Activated T-cell treated with anti-CD3 and anti-CD28 coated beads, Interleukin-2, amount 50 U/mL, for 1 hour (primary cell): Measurements from ENCODE around the gene CCDC83.

Source experiments
- DNase-seq: peaks from one replicate; pipeline ENCODE4 v3.0.0-alpha.2; 2020

CCDC83 gene

DNA sequence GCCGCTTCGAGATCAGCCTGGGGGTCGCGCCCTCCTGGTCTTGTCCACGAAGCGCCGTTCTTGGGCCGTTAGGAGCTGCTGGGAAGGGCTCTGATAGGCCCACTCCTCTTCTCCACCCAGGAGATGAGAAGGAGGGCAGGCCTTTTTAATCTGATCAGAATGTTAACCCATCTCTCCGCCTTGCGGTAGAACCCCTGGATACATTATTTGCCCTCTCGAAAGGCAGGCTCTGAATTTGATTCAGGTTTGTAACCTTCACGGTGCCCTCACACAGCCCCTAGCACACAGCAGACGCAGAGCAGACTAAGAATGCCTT lies at the start of gene CCDC83:
CCDC83 (plus strand) TSS at position 43 of the 316 bp plus-strand sequence. CDS start 9,741 bp downstream, outside the sequence.
- DNase-seq, result no peak

DNA sequence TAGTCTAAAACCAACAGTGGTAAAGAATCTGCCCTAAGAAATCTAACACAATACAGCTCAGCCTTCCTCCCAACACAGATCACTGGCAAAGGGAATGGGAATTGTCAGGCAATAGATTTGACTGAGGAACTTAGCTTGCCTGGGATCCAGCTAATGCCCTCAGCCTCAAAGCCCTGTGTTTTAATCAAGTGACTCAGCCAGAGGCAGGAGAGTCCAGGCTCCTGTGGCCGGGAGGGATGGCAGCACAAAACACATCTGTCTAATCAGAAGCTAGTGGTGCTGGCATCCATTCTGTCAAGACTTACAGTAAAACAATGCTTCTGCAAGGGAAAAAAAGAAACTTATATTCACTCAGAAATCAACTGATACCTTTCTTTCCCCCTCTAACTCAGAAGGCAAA lies 49.8 kb upstream of the CCDC83 start:
- DNase-seq, result no peak

DNA sequence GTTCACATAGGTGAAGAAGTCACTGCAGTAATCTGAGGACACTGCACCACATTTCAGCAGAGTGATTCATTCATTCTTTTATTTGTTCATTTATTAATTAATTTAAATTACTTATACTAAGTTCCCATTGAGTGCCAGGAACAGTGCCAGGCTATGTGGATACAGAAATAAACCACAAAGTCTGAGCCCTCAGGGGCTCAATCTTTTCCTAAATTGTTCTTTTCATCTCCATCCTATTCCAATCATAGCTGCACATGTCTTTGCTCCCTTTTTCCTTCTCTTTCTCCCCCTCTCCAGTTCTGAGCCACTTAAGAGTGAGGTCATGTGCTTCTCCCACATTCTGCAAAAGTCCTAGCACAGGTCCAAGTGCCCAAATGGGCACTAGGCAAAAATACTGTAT lies 49.2 kb upstream of the CCDC83 start:
- no peak for DNase-seq

DNA sequence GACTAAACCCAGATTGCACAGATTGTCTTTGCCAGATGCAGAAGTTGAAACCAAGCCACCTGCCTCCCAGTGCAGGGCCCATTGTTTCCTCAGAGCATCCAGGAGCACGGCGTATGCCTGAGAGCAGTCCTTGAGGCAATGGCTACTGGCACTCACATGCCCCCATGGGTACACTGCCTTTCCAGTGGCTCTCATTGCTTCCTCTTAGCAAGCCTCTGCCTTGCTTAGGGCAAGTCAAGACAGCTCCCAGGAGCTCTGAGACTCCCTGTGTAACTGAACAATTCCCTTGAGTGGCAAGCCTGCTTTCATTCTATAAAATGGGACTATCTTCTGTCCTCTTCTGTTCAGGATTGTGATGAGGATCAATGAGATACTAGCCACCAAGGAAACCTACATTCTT lies 48.3 kb upstream of the CCDC83 start:
- DNase-seq, result no peak

DNA sequence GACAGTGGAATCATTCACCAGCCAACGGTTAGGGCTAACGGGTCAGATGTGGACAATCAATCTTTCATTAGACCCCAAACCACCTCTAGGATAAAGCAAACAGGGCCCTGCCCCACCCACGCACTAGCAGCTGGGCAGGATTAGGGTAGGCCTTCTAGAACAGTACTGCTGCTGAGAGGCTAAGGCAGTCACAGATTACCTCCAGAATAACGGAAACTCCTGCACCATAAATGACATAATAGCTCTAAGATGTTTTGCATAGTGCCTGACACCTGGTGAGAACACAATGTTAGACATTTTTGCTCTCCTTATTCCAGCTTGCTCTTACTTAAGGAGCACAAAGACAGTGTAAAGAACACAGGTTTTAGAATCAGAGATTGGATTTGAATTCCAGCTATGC lies 46.0 kb upstream of the CCDC83 start:
- peak; percentile 45 for DNase-seq

DNA sequence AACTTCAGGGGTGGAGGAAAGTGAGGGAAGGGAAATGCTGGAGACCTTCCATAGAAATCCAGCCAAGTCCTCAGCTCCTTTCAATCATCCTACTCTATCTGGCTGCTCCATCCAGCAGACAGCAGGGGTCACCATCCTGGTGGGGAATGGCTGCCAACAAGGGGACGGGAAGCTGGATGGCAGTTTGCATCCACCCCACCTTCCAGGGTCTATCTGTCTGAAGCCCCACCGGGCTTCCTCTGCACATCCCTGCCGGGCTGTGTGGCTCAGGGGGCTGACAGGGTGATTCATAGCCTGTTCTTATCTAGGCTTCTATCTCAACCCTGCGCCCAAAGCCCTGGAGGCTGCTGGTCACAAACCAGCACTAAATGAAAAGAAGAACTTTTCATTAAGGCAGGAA lies 45.3 kb upstream of the CCDC83 start:
- peak; percentile 47 for DNase-seq

DNA sequence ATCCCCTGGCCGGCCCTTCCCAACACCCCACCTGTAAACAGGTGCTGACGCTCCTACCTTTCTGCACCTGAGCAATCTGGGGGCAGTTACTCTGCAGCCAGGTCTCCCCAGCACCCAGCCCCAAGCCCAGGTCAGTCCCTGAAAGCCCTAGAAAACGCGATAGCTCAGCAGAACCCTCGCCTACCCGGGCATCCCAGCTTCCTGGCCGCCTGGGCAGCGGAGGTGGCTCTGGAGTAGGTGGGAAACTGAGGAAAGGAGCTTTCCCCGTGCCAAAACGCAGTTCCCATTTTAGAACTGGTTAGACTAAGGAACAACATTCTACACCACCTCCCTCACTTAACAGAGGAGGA lies 44.7 kb upstream of the CCDC83 start:
- no peak for DNase-seq

DNA sequence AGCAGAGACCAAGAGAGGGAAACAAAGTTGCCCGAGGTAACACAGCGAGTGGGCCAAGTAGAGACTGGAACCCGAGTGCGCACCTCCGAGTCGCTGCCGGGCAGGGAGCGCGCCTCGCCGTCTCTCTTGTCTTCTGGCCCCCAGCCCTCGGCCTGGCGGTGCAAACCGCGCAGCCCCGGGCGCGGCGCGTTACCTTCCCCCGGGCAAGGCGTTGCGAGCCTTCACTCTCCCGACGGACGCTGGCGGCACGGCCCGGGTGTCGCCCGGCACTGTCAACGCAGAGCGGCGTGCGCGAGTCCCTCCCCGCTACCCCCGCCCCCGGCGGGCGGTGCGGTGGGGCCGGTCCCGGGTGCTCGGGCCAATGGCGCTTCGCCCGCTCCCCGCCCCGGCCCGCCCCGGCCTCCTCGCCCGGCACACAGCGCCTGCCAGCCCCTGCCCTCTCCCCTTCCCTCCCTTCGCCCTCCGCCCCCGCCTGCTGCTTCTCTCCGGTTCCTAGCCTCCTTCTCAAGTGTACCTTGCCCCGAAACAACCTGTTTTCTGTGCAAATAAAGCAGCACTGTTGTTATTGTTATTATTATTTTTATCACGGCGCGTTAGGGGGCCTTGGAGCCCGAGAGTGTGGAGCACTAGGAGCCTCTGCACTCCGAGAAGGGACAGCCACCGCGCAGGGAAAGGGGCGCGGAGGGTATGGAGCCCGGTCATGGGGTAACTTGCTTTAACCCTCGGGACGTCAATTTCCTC lies 44.1 kb upstream of the CCDC83 start, which contains the start of gene SYTL2:
SYTL2 (minus strand) TSS at position 271 of the 741 bp plus-strand sequence. CDS start 53,416 bp downstream, outside the sequence.
- peak; percentile 82 for DNase-seq

DNA sequence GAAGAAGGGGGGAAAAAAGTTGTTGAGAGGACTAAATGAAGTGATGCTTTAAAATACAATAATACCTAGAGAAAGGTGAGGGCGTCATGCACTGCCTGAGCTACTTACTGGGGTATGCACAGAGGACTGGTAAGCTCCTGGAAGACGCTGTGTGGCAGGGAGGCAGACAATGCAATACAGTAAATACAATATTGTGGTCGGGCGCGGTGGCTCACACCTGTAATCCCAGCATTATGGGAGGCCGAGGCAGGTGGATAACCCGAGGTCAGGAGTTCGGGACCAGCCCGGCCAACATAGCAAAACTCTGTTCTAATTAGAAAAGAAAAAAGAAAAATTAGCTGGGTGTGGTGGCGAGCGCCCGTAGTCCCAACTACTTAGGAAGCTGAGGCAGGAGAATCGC lies 43.6 kb upstream of the CCDC83 start:
- no peak for DNase-seq

DNA sequence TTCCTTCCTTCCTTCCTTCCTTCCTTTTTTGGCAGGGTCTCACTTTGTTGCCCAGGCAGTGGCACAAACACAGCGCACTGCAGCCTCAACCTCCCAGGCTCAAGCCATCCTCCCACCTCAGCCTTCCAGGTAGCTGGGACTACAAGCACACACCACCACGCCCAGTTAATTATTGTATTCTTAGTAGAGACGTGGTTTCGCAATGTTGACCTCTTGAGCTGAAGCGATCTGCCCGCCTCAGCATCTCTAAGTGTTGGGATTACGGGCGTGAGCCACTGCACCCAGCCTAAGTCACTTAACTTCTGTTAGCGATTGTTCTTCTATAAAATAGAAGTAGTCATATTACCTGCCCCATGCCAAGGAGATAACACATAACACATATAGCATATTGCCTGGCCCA lies 41.5 kb upstream of the CCDC83 start:
- DNase-seq, result no peak

DNA sequence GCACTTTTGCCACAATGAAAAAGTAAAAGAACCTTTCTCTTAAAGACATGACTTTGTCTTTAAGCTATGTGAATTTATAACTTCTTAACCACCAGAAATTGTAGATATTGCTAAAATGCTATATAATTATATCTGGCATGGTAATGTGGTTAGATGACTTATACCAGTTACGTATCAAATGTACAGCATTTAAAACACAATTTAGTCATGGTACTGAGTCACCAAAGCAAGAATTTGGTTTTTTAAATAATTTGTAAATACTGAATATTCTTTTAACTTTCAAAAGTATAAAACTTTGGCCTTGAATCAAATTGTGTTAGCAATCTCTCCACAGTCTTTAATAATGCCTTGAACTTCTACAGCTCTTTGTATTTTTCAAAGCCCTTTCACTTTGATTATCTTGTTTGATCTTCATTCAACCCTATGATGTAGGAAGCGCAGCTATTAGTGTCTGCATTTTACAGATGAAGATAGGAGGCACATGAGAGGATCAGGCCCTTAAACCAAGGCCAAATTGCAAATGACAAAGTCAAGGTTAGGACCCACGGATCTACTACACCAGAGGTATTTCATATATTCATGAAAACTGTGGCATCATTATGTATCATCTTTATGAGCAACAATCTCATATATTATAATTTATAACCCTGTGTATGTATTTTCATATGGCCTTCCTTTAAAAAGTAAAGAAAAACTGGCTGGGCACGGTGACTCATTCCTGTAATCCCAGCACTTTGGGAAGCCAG lies 39.8 kb upstream of the CCDC83 start:
- DNase-seq, result no peak

DNA sequence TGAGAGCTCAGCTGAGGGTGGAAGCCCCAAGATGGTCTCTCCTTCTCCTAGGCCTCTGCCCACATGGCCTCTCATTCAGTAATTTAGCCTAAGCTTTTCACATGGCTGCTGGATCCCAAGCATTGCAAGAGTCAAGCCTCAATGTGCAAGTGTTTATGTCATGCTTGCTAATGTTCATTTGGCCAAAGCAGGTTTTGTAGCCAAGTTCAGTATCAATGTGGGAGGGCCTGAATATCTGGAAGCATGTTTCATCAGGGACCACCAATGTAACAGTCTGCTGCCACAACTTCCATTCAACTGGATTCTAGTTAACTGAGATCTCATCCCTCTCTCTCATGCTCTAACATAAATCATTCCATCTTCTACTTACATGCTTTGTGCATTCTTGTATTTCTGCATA lies 35.7 kb upstream of the CCDC83 start:
- no peak for DNase-seq

DNA sequence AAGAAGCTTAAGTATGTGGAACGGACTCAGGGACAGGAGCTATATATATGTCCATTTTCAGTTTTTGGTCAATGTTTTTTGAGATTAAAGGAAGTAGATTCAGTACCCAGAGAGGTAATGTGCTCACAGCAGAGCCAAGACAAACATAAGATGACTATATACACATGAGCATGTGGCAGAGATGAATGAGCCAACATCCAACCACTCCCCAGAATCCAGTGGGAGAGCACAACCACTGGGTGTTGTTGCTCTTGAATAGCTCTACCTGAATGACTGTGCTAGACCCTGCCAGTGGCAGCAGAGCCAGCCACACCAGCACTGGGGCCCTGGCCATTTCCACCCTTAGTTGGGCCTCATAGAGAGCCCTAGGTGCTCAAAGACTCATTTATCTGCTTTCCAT lies 33.5 kb upstream of the CCDC83 start:
- no peak for DNase-seq

DNA sequence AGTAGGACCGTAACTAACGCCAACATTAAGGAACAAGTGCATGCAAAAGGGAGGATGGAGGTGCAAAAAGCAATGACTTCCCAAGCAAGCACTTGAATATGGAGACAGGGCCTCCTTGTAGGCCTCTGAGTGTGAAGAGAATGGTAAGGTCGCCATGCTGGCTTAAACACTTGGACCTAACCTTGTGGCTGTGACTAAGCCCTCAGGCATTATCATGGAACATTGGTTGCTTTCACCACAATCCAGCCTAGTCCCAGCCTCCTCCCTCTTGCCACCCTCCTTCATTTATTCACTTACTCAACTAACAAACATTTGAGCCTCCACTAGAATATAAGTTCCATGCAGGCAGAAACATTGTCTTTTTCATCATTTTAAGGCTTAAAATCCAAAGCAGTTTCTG lies 32.4 kb upstream of the CCDC83 start:
- no peak for DNase-seq

DNA sequence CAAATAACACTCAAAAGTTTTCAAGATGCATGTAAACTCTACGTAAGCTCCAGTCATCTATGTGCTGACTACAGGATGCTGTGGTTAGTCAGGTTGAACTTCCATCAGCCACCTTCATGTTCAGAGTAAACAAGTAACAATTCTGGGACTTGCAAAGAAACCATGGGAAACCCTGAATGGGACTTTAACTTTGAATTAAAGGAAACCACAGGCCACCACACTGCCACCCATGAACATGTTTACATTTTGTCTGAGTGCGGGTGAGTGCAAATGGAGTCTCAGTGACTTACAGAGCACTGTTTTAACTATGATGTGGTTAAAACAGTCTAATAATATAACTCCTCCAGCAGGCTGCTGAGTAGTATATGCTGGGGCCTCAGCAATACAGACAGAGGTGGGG lies 31.4 kb upstream of the CCDC83 start:
- DNase-seq, result peak; percentile 60

DNA sequence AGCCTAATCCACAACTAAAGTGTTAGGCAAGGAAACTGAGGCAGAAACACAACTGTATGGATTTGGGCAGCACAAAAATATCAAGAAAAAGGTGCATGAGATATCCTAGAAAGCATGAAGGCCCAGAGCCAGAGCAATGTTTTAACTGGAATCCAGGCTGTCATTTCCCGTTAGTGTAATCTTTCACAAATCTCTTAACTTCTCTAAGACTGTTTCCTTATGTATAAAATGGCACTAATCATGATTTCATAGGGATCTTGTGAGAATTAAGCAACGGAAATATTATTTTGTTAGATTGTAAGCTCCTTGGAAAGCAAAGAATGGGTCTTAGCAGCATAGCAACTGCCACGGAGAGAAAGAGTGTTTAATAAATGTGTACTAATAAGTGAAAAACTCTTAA lies 29.6 kb upstream of the CCDC83 start:
- DNase-seq, result no peak

DNA sequence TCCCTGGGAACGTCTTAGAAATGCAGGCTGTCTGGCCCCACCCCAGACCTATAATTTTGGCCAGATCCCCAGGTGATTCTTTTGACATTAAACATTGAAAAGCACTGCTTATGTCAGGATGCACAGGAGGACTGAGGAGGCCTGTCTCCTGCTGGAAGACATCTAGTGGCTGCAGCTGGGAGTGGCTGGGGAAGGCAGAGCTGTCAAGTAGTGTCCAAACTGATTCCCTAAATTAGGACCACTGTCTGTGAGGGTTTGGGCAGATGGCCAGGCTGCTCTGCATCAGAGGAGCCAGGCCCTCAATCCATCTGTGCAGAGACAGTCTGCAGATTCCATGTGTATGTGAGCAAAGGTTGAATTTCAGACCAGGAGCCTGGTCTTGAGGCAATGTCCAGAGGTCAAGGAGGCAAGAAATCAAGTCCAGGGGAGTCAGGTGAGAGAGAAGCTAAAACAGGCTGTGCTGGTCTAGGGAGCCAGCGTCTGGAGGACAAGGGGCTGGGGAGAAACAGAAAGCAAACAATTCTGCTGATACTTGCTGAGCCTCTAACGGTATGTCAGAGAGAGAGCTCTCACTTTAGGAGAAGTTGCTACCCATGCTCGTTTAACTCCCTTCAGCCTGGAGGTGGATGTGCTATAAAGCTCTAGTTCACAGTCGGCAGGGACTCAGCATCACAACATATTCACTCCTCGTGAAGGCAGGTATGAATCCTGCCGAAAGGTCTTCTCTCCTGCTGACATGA lies 28.9 kb upstream of the CCDC83 start:
- no peak for DNase-seq

DNA sequence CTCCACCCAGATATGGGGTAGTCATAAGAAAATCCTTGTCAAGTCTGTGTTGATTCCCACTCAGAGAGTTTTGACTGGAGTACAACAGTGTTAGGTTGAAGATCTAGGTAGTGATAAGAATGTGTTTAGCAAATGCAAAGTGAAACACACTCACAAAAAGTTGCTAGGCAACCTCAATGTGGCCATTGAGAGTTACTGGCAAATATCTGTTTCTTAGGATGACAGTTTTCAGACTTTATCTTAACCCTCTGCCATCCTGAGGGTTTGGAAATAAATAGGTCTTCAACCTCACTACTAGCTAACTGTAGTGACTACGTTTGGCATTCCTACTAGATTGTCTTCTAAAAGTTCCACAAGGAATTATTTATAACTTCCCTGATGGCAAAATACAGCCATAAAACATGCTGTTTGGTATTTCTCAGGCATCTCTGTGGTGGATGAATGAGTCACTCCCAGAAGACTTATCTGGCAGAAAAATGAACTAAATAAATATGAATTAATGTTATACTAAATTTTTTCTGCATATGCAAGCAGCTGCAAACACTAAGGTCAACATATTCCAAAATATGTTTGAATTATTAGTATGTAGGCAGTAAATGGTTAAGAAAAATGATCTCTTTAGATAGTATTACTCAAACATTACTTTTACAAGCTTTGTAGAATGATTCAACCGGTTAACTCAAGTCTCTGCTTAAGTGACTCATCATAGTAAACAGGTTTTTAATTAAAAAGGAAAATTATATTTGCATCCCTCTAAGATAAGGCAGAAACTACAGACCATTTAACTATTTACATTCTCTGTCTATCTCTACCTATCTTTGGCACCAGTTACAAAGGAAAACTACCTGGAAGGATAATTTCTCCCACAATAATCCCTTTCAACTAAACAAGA lies 27.2 kb upstream of the CCDC83 start:
- no peak for DNase-seq

DNA sequence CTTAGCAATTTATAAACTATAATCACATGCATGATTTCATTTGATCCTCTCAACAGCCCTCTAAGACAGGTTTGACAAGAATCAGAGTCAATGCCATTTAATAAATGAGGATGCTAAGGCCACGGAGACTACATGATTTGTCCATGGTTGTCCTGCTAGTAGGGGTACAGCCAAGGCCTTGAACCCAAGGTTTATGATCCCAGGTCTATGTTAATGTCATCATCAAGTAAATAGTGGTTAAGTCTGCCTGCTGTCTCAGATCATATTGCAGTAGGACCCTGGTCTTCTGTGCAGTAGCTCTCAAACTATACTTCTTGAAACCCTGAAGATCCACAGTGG lies 26.6 kb upstream of the CCDC83 start:
- no peak for DNase-seq

DNA sequence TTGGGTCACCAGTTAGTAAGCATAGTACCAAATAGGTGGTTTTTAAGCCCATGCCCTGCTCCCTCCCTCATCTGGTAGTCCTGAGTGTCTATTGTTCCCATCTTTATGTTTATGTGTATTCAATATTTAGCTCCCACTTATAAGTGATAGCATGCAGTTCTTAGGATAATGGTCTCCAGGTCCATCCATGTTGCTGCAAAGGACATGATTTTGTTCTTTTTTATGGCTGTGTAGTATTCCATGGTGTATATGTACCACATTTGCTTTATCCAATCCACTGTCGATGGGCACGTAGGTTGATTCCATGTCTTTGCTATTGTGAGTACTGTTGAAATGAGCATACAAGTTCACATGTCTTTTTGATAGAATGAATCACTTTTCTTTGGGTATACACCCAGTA lies 26.0 kb upstream of the CCDC83 start:
- DNase-seq, result no peak

DNA sequence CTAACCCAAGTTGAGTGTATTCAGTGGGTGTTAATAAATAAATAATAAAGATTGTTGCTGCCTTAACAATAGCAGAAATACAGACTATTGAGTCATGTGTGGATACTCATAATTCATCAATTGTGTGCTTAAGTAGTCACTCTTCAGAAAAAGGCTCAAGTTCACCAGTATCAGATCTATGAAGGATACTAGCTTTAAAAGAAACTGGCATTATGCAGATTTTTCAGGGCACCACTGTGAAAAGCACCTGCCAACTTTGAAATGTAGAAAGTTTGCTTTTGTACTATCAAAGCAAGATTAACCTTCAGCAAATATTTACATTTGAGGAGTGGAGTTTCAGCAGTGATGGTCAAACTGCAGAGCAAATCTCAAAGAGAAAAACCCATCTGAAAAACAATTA lies 24.1 kb upstream of the CCDC83 start:
- DNase-seq, result no peak

DNA sequence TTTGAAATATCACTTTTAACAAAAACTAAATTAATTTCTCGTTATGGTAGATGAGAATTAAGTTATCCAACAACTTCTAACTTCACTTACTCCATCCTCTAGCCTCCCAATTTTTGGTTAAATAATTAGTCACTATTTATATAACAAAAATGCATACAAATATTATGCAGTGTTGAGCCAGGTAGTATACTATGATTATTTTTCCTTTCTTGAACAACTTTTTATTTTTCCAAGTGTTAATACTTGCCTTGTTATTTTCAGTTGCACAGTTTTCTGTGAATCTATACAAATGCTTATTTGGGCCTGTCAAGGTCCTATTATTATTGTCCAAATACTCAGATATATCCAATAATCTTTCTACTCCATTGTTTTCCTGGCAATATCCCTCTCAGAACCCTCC lies 19.9 kb upstream of the CCDC83 start:
- DNase-seq, result no peak

DNA sequence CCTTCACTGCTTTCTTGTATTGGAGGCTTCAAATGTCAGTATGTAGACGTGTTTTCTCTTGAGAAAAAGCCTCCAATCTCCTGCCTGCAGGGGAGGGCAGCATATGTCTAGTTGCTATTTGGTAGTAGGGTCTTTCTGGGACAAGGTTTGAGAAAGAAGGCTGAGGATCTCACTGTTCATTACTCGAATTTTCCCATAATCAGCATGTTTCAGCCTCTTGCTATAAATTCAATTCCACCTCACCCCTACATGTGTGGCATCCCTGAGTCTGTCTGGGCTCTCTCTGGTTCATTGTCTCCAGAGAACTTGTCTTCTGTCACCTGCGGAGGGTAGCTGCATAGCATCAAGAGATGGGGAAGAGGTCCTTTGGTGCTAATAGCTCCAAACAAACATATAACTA lies 19.5 kb upstream of the CCDC83 start:
- no peak for DNase-seq
